Thyroid gland (tissue), 4 donors: Measurements from ENCODE around the gene EPB41L5.

Experiments
- CTCF ChIP-seq, 6 experiments: fragments of 200-600 bp in 3 of 6; fragments of 450-650 bp in 3 of 6; sonication (generic) in 3 of 6; IDR thresholded peaks; one replicate each; pipeline ENCODE4 v1.5.1; 2016 to 2019; ENCODE audit warnings: antibody characterized with exemption in 6 of 6, mild to moderate bottlenecking in 2 of 6, inconsistent platforms in 1 of 6, moderate library complexity in 1 of 6
- POLR2A ChIP-seq, 2 donors: fragments of 450-650 bp; IDR thresholded peaks; one replicate each; pipeline ENCODE4 v1.6.1; 2017; ENCODE audit warnings: antibody characterized with exemption in 2 of 2, mild to moderate bottlenecking in 2 of 2, moderate library complexity in 1 of 2

DNA sequence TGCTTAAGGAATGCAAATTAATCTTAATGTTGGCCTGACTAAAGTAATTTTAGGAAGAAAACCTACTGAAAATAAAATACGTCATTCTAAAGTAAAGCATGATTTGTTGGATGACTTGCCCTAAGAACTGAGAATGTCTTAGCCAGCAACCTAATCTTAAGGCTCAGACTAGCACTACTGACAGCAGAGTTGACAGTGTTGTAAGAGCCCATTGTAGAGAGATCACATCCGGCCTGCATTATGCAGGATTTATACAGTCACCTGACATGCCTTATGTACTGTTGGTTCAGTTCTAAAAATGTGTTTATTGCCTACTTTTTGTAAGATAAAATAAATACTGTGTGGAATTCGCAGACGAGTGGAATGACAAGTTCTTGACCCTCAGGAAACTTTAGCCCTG is 128.0 kb downstream of the EPB41L5 start:
- TF ChIP-seq POLR2A (IDR thresholded peaks at IDR 0.05) (no peak), CTCF (IDR thresholded peaks at IDR 0.05) (no peak)
